Endothelial cell of umbilical vein (primary cell): ENCODE data around the gene CES1. TPM values are rescaled to one million over a fixed set of nuclear protein-coding genes. Genes with fewer than 3 reads are reported as not detected.

Experiments used
- BruUV-seq: library from RNA; stranded (reverse); fragments of 400-500 nt; replicated peaks from 2 replicates; lab custom pipeline; 2021; lab: Mats Ljungman, UMichigan
- CTCF ChIA-PET: fragments of 300-600, 350-600 bp; sonication (Branson Sonifier 250); formaldehyde crosslinking; loops from one replicate; lab custom pipeline; 2021; ENCODE audit warnings: antibody characterized with exemption, inconsistent platforms; lab: Charles Lee
- POLR2A ChIA-PET: fragments of 300-600, 350-600 bp; sonication (Branson Sonifier 250); formaldehyde crosslinking; loops from one replicate; lab custom pipeline; 2021; ENCODE audit warnings: antibody characterized with exemption, inconsistent platforms; lab: Charles Lee
- DNase-seq: peaks from one replicate; pipeline ENCODE4 v3.0.0-alpha.2; 2011; ENCODE audit warnings: low read depth, low spot score
- FAIRE-seq: peaks from 2 replicates; lab custom pipeline; 2011; peaks lifted over from hg19 to GRCh38; lab: Jason Lieb, UNC
- H2AFZ ChIP-seq: 2 replicates; pipeline ENCODE4 v1.6.0; 2012; ENCODE audit warnings: low read depth, low read length, control low read depth, inconsistent platforms
- H3K27ac ChIP-seq: 2 replicates; pipeline ENCODE4 v1.5.1; 2011; ENCODE audit warnings: low read depth, mild to moderate bottlenecking, control low read depth, low read length, moderate library complexity; ENCODE audit not compliant: insufficient read depth
- H3K27me3 ChIP-seq, 2 experiments: 2 replicates each; pipeline versions ENCODE4 v1.6.0 to v1.6.1; 2011; ENCODE audit warnings: low read length in 2 of 2, mixed read lengths in 1 of 2; ENCODE audit not compliant: control insufficient read depth in 2 of 2, insufficient read depth in 2 of 2
- H3K36me3 ChIP-seq, 2 experiments: 2 replicates in 1 of 2; 3 replicates in 1 of 2; pipeline ENCODE4 v1.5.1; 2011; ENCODE audit warnings: low read length in 2 of 2, mild to moderate bottlenecking in 1 of 2, moderate library complexity in 1 of 2; ENCODE audit not compliant: control insufficient read depth in 2 of 2, insufficient read depth in 2 of 2; ENCODE audit errors: extremely low read depth in 1 of 2
- H3K4me1 ChIP-seq: 3 replicates; pipeline ENCODE4 v1.5.1; 2011; ENCODE audit warnings: mild to moderate bottlenecking, low read length; ENCODE audit not compliant: control insufficient read depth, insufficient read depth; ENCODE audit errors: extremely low read depth
- H3K4me2 ChIP-seq: 2 replicates; pipeline ENCODE4 v1.6.1; 2011; ENCODE audit warnings: low read length, control low read depth, mixed read lengths; ENCODE audit not compliant: insufficient read depth
- H3K4me3 ChIP-seq, 3 experiments: fragments of 200-600 bp in 1 of 3; sonication (generic), shearing (Covaris generic) in 1 of 3; replicated peaks in 1 of 3; 2 replicates each; pipeline ENCODE4 v1.5.1; 2011 to 2016; ENCODE audit warnings: control low read depth in 3 of 3, low read length in 3 of 3, mild to moderate bottlenecking in 2 of 3, inconsistent platforms in 1 of 3, low read depth in 1 of 3, moderate library complexity in 1 of 3; ENCODE audit not compliant: insufficient read depth in 1 of 3
- H3K79me2 ChIP-seq: 2 replicates; pipeline ENCODE4 v1.6.0; 2012; ENCODE audit warnings: low read length, inconsistent platforms; ENCODE audit not compliant: control insufficient read depth, insufficient read depth
- H3K9ac ChIP-seq: replicated peaks from 2 replicates; pipeline ENCODE3; 2011; ENCODE audit warnings: low read length, control low read depth; ENCODE audit not compliant: insufficient read depth; ENCODE audit errors: extremely low read depth
- H3K9me1 ChIP-seq: replicated peaks from 3 replicates; pipeline ENCODE4 v1.6.0; 2011; ENCODE audit warnings: mild to moderate bottlenecking, low read length; ENCODE audit not compliant: control insufficient read depth, insufficient read depth; ENCODE audit errors: extremely low read depth
- H3K9me3 ChIP-seq: replicated peaks from 2 replicates; pipeline ENCODE4 v1.5.1; 2012; ENCODE audit warnings: low read length, inconsistent platforms; ENCODE audit not compliant: control insufficient read depth, insufficient read depth
- H4K20me1 ChIP-seq: replicated peaks from 2 replicates; pipeline ENCODE3; 2011; ENCODE audit warnings: mild to moderate bottlenecking, low read length; ENCODE audit not compliant: control insufficient read depth, insufficient read depth; ENCODE audit errors: extremely low read depth
- CTCF ChIP-seq, 2 donors: IDR thresholded peaks; 1 replicate in 1 of 2; 2 replicates in 1 of 2; pipeline ENCODE4 v1.5.1; 2011; ENCODE audit warnings: low read length in 2 of 2, mild to moderate bottlenecking in 2 of 2, moderate library complexity in 2 of 2, control low read depth in 1 of 2, inconsistent platforms in 1 of 2, low read depth in 1 of 2; ENCODE audit not compliant: insufficient read depth in 1 of 2; ENCODE audit errors: extremely low read depth in 1 of 2
- JUN ChIP-seq: IDR thresholded peaks from 2 replicates; pipeline ENCODE4 v1.6.1; 2011; ENCODE audit warnings: borderline replicate concordance, low read depth; ENCODE audit not compliant: insufficient read length, insufficient read depth
- MYC ChIP-seq: IDR thresholded peaks from one replicate; pipeline ENCODE4 v1.6.1; 2011; ENCODE audit warnings: mild to moderate bottlenecking, low read depth, low read length
- dilution Hi-C: fragments of 300-500 bp; cut with MboI; formaldehyde crosslinking; loops from one replicate; pipeline ENCODE4 v1.15.0; 2019; ENCODE audit warnings: low sequenced_read_pairs; ENCODE audit not compliant: extremely low pct_ligation_motif_present
- intact Hi-C: fragments of 100-400 bp; cut with micrococcal nuclease; formaldehyde crosslinking; loops from one replicate; pipeline ENCODE4 v1.10.0; 2022
- polyA plus RNA-seq, 4 experiments: library from polyadenylated mRNA; depleted of rRNA in 3 of 4; stranded (reverse) in 3 of 4; unstranded in 1 of 4; fragments of >200 nt; gene quantifications; 2 replicates each; pipeline versions ENCODE4 v1.2.1 to v1.2.3, GENCODE V29; 2011 to 2012; ENCODE audit warnings: missing spikeins in 1 of 4
- total RNA-seq: library from RNA; stranded (reverse); gene quantifications from 2 replicates; pipeline ENCODE4 v1.2.3, GENCODE V29; 2021

CES1 gene
- total and polyA plus RNA-seq, 2 donors (not counting 3 experiments of a cell fraction or from before 2014, with no cell fraction given): not detected

GRCh38 chr16:55843105-55843395 lies 10.2 kb upstream of the CES1 start:
- no peak overlapping the region for H3K9ac ChIP-seq
- H3K36me3 ChIP-seq: no peaks in the 10 kb centered on the region
- no peak overlapping the region for H3K4me3 ChIP-seq
- POLR2A ChIA-PET: no interaction called here
- H3K9me3 ChIP-seq: no peaks in the 10 kb centered on the region
- no peak overlapping the region for H2AFZ ChIP-seq
- no peak overlapping the region for H3K4me2 ChIP-seq
- intact Hi-C loops (loop anchor here (10.0 kb wide), 1 partner anchor 472 kb away; no protein-coding TSS in a partner anchor), dilution Hi-C loops (loop anchor here (25.0 kb wide), 1 partner anchor 106 kb away; no protein-coding TSS in a partner anchor)
- no peak for FAIRE-seq
- no peak for DNase-seq
- no peaks in the 10 kb centered on the region for H3K79me2 ChIP-seq
- BruUV-seq: no TSS peak
- CTCF ChIA-PET: interaction anchor here (2.1 kb wide), 1 partner anchor 130 kb away, joined by 26 read pairs; no protein-coding TSS in a partner anchor
- no peaks in the 10 kb centered on the region for H4K20me1 ChIP-seq
- H3K9me1 ChIP-seq: no peaks in the 10 kb centered on the region
- no peak for TF ChIP-seq MYC
- no peaks in the 10 kb centered on the region for H3K27me3 ChIP-seq
- no peaks in the 10 kb centered on the region for H3K4me1 ChIP-seq
- no peak overlapping the region for H3K27ac ChIP-seq

GRCh38 chr16:55842369-55843104 lies 9.6 kb upstream of the CES1 start:
- FAIRE-seq (peak; percentile 54), DNase-seq (peak; percentile 48)
- Histone ChIP-seq H3K27me3 (no peaks in the 10 kb centered on the region), H2AFZ (no peak overlapping the region), H3K9me1 (no peaks in the 10 kb centered on the region), H3K4me2 (no peak overlapping the region), H3K9me3 (no peaks in the 10 kb centered on the region), H3K27ac (no peak overlapping the region), H3K4me3 (no peak overlapping the region), H3K9ac (no peak overlapping the region), H3K79me2 (no peaks in the 10 kb centered on the region), H4K20me1 (no peaks in the 10 kb centered on the region), H3K36me3 (no peaks in the 10 kb centered on the region), H3K4me1 (no peaks in the 10 kb centered on the region)
- intact Hi-C loops (loop anchor here (1.0 to 10.0 kb wide), 3 partner anchors 130 to 472 kb away; no protein-coding TSS in a partner anchor), dilution Hi-C loops (loop anchor here (25.0 kb wide), 1 partner anchor 105 kb away; no protein-coding TSS in a partner anchor)
- POLR2A ChIA-PET: no interaction called here
- CTCF ChIA-PET: interaction anchor here (0.8 to 2.1 kb wide), 6 partner anchors 9 to 476 kb away, joined by 3 to 26 read pairs (median 5); partner anchors contain the start of gene CES1
- no TSS peak for BruUV-seq
- TF ChIP-seq JUN: no peak
- peak; percentile 47 to 56 for TF ChIP-seq CTCF (IDR thresholded peaks at IDR 0.05; ENCODE audit: extremely low read depth in 1 of 2, insufficient read depth in 1 of 2, low read depth in 1 of 2, low read length in 2 of 2)
